Spinal cord (tissue), 10 donors: Measurements from ENCODE around the gene LPIN1. TPM values are rescaled to one million over a fixed set of nuclear protein-coding genes. Genes with fewer than 3 reads are reported as not detected.

Source experiments
- DNase-seq, 6 donors: peaks; one replicate each; pipeline versions ENCODE4 v3.0.0 to v3.0.0-alpha.2; 2013 to 2015; ENCODE audit warnings: low spot score in 6 of 6, low read depth in 4 of 6
- H3K27ac ChIP-seq: one replicate; pipeline ENCODE4 v1.5.1; 2013; ENCODE audit warnings: low read depth, low read length, control low read depth
- H3K27me3 ChIP-seq: one replicate; pipeline ENCODE4 v1.6.1; 2013; ENCODE audit warnings: low read length; ENCODE audit not compliant: control insufficient read depth, insufficient read depth
- H3K36me3 ChIP-seq: one replicate; pipeline ENCODE4 v1.6.1; 2013; ENCODE audit warnings: low read length; ENCODE audit not compliant: control insufficient read depth, insufficient read depth
- H3K4me1 ChIP-seq: one replicate; pipeline ENCODE4 v1.6.1; 2013; ENCODE audit warnings: low read length; ENCODE audit not compliant: control insufficient read depth, insufficient read depth
- H3K4me3 ChIP-seq: one replicate; pipeline ENCODE4 v1.5.1; 2013; ENCODE audit warnings: low read depth, low read length, control low read depth
- H3K9me3 ChIP-seq: one replicate; pipeline ENCODE4 v1.6.1; 2013; ENCODE audit warnings: low read length; ENCODE audit not compliant: control insufficient read depth, insufficient read depth
- WGBS: methylation state at CpG from one replicate; pipeline ENCODE4 v1.1.5; 2013; ENCODE audit warnings: missing lambda C conversion rate; ENCODE audit not compliant: insufficient coverage; 5-methylcytosine and 5-hydroxymethylcytosine counted together
- polyA plus RNA-seq, 2 donors: library from polyadenylated mRNA; unstranded; fragments of 120-200 nt; gene quantifications; one replicate each; pipeline ENCODE4 v1.2.1, GENCODE V29; 2013; ENCODE audit not compliant: insufficient read length in 2 of 2
- total RNA-seq, 2 donors: library from RNA; depleted of rRNA in 1 of 2; stranded (reverse); fragments of 120-200 nt in 1 of 2; fragments of >200 nt in 1 of 2; gene quantifications; one replicate each; pipeline versions ENCODE4 v1.2.3 to v1.2.4, GENCODE V29; 2013 to 2014
- donor health status: healthy.

The LPIN1 gene
- total and polyA plus RNA-seq, 4 donors: 32.9 to 40.8 (median 34.4) TPM

- peaks cover 6% of the 10 kb centered on the region for H3K4me1 ChIP-seq
- H3K27me3 ChIP-seq: no peaks in the 10 kb centered on the region
- H3K27ac ChIP-seq: no peak overlapping the region
- DNase-seq: no peak
- 91% methylated on average over 10 of the region's 13 CpGs for WGBS
- no peaks in the 10 kb centered on the region for H3K9me3 ChIP-seq
- H3K36me3 ChIP-seq: peaks cover 10% of the 10 kb centered on the region
- H3K4me3 ChIP-seq: no peak overlapping the region
These were observed 31.5 kb downstream of the LPIN1 start for GRCh38 chr2:11777886-11778415.

GRCh38 chr2:11778416-11778815, 32.0 kb downstream of the LPIN1 start:
- Histone ChIP-seq H3K27me3 (no peaks in the 10 kb centered on the region), H3K9me3 (no peaks in the 10 kb centered on the region), H3K4me3 (no peak overlapping the region), H3K4me1 (peaks cover 6% of the 10 kb centered on the region), H3K36me3 (peaks cover 13% of the 10 kb centered on the region), H3K27ac (no peak overlapping the region)
- WGBS: 80% methylated on average over 1 of the region's 4 CpGs
- no peak for DNase-seq

GRCh38 chr2:11778923-11779757, 32.7 kb downstream of the LPIN1 start:
- no peaks in the 10 kb centered on the region for H3K27me3 ChIP-seq
- no peaks in the 10 kb centered on the region for H3K9me3 ChIP-seq
- H3K4me3 ChIP-seq: peak overlapping the region; percentile 2
- 2% methylated on average over 9 of the region's 23 CpGs for WGBS
- DNase-seq: peak in 5 of 6 donors; percentile 38 to 88 (median 54)
- H3K27ac ChIP-seq: no peak overlapping the region
- H3K4me1 ChIP-seq: peaks cover 10% of the 10 kb centered on the region
- H3K36me3 ChIP-seq: peaks cover 17% of the 10 kb centered on the region

GRCh38 chr2:11781602-11782001, 35.2 kb downstream of the LPIN1 start:
- Histone ChIP-seq H3K27ac (no peak overlapping the region), H3K4me3 (no peak overlapping the region), H3K4me1 (peaks cover 24% of the 10 kb centered on the region), H3K9me3 (no peaks in the 10 kb centered on the region), H3K36me3 (peaks cover 39% of the 10 kb centered on the region), H3K27me3 (no peaks in the 10 kb centered on the region)
- DNase-seq: no peak
- WGBS: 95% methylated on average over 3 of the region's 3 CpGs

- WGBS: 95% methylated on average over 7 of the region's 10 CpGs
- no peaks in the 10 kb centered on the region for H3K9me3 ChIP-seq
- H3K4me1 ChIP-seq: peaks cover 20% of the 10 kb centered on the region
- DNase-seq: no peak
- H3K4me3 ChIP-seq: no peak overlapping the region
- no peaks in the 10 kb centered on the region for H3K27me3 ChIP-seq
- H3K36me3 ChIP-seq: peaks cover 59% of the 10 kb centered on the region
- no peak overlapping the region for H3K27ac ChIP-seq
These were observed 37.8 kb downstream of the LPIN1 start for GRCh38 chr2:11784280-11784679.

- no peaks in the 10 kb centered on the region for H3K27me3 ChIP-seq
- DNase-seq: peak in 5 of 6 donors; percentile 56 to 93 (median 61)
- H3K36me3 ChIP-seq: peaks cover 60% of the 10 kb centered on the region
- H3K9me3 ChIP-seq: no peaks in the 10 kb centered on the region
- peaks cover 19% of the 10 kb centered on the region for H3K4me1 ChIP-seq
- 19% methylated on average over 50 of the region's 50 CpGs for WGBS
- no peak overlapping the region for H3K27ac ChIP-seq
- peak overlapping the region; percentile 36 for H3K4me3 ChIP-seq
These were observed 38.5 kb downstream of the LPIN1 start for GRCh38 chr2:11784747-11785610.

GRCh38 chr2:11785611-11785940, 39.1 kb downstream of the LPIN1 start:
- 90% methylated on average over 8 of the region's 9 CpGs for WGBS
- Histone ChIP-seq H3K27ac (no peak overlapping the region), H3K36me3 (peaks cover 55% of the 10 kb centered on the region), H3K4me3 (no peak overlapping the region), H3K4me1 (peaks cover 19% of the 10 kb centered on the region), H3K27me3 (no peaks in the 10 kb centered on the region), H3K9me3 (no peaks in the 10 kb centered on the region)
- no peak for DNase-seq

GRCh38 chr2:11786191-11786590, 39.8 kb downstream of the LPIN1 start:
- WGBS: 92% methylated on average over 8 of the region's 9 CpGs
- H3K27ac ChIP-seq: no peak overlapping the region
- no peak for DNase-seq
- no peaks in the 10 kb centered on the region for H3K9me3 ChIP-seq
- H3K4me1 ChIP-seq: peaks cover 19% of the 10 kb centered on the region
- peaks cover 55% of the 10 kb centered on the region for H3K36me3 ChIP-seq
- no peak overlapping the region for H3K4me3 ChIP-seq
- no peaks in the 10 kb centered on the region for H3K27me3 ChIP-seq

- DNase-seq: no peak
- Histone ChIP-seq H3K9me3 (no peaks in the 10 kb centered on the region), H3K4me1 (peaks cover 19% of the 10 kb centered on the region), H3K27ac (no peak overlapping the region), H3K4me3 (no peak overlapping the region), H3K27me3 (no peaks in the 10 kb centered on the region), H3K36me3 (peaks cover 55% of the 10 kb centered on the region)
- 96% methylated on average over 9 of the region's 13 CpGs for whole genome bisulfite sequencing
These were observed 40.2 kb downstream of the LPIN1 start for GRCh38 chr2:11786592-11786991.
